NCI-H82 treated with DMSO at 0.1 percent for 48 hours (cell line): ENCODE results near the gene PPP1R18.
"Not testable (repeated sequence)": the region's sequence is repeated elsewhere in the genome, so short reads cannot be mapped to it uniquely, and the experiment has no call there.

Source experiments
- DNase-seq: peaks from one replicate; lab custom pipeline; 2025; ENCODE audit not compliant: unreplicated experiment; lab: John Stamatoyannopoulos, UW

The PPP1R18 gene

GRCh38 chr6:30670760-30671527 lies 15.5 kb downstream of the PPP1R18 start:
- DNase-seq = no peak

- not testable (repeated sequence) for DNase-seq
Observed at GRCh38 chr6:30666300-30666699, 20.1 kb downstream of the PPP1R18 start.

GRCh38 chr6:30664994-30665767 lies 21.3 kb downstream of the PPP1R18 start:
- DNase-seq = no peak

GRCh38 chr6:30657922-30658321 lies 28.5 kb downstream of the PPP1R18 start:
- DNase-seq = not testable (repeated sequence)

DNA sequence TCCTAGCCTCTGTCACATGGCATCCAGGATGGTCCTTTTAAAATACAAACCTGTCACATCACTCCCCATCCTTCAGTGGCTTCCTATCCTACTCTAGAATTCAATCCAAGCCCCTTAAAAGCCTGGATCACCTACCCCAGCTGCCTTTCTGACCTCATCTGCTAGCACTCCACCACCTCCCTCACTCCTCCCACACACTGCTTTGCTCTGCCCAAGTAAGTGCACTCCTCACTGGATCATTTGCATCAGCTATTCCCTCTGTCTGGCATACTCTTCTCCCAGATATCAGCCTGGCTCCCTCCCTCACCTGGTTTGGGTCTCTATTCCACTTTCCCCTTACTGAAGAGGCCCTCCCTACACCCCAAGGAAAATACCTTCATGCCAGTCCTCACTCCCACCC lies 29.0 kb downstream of the PPP1R18 start:
- DNase-seq = no peak

GRCh38 chr6:30656513-30656912 lies 29.9 kb downstream of the PPP1R18 start:
- no peak for DNase-seq

GRCh38 chr6:30655743-30656094 lies 30.7 kb downstream of the PPP1R18 start:
- no peak for DNase-seq

GRCh38 chr6:30654798-30655742 lies 31.4 kb downstream of the PPP1R18 start:
- no peak for DNase-seq

DNA sequence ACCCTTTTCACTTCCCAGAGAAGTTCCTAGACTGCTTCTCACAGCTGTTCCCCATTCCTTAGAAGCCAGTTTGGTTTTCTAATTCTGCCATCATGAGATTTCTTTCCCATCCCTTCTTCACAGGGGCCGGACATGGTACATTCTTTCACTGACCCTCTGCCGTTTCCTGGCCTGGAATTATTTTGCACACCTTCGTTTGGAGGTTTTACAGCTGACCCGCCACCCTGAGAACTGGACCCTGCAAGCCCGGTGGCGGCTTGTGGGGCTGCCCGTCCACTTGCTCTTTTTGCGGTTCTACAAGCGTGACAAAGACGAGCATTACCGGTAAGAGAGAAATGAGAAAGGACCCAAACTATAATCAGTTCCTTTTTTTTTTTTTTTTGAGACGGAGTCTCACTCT lies 35.3 kb downstream of the PPP1R18 start:
- no peak for DNase-seq

- peak; percentile 76 for DNase-seq
Observed at GRCh38 chr6:30647242-30648116, 39.0 kb downstream of the PPP1R18 start.

- DNase-seq = peak; percentile 78
Observed at GRCh38 chr6:30646450-30647241, 39.8 kb downstream of the PPP1R18 start, which contains the start of gene C6orf136. Gene C6orf136 (plus strand): TSS chr6:30647133. CDS start chr6:30647232, 99 bp downstream.

DNA sequence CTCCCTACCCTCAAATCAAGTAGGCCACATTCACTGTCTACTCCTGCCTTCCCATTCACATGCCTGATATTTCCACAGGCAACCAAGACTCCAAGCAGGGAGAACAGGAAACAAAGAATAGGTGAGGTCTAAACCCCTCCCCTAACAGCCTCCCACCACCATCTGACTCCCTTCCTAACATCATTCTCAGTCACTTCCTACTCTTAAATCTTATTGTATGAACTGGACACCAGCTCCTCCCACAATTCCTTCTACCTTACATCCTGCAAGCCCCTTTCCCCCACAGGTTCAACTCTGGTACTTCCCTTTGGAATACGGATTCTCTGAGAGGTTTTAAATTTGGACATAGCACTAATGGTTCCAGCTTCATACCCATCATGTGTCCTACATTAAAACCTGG lies 40.5 kb downstream of the PPP1R18 start:
- no peak for DNase-seq

- DNase-seq = no peak
Observed at GRCh38 chr6:30644769-30645168, 41.7 kb downstream of the PPP1R18 start.

DNA sequence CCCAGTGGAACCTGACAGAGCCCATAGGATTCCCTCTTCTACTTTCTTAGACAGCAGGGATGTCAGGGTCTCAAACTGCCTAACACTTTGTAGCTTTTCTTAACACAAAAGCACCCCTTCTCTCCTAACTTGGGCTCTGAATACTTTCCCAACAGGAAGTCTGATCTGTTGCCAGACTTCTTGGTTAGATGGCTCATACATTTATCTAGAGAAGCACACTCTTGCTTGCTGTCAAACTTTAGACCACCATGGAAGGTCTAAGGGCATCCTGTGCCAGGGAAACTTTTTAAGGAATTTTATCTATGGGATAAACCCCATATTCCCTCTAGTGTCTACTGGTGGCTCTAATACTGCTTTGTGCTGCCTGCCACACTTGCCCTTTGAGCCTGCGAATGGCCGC lies 42.8 kb downstream of the PPP1R18 start:
- DNase-seq = no peak

DNA sequence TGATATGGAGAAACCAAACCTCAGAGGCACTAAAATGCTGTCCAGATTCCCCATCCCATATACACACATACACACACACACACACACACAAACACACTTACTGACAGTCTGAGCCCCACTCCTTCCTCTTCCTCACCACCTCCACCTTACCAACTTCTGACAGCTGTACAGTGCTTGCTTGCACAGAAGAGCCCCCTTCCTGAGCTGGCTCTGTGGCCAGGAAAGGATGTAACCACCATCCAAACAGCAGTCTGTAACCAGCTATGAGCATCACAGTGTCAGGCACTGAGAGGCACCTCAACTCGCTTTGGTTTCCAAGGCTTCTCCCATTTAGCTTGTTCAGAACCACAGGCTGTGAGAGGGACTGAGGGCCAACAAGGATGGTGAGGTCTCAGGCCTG lies 45.4 kb downstream of the PPP1R18 start:
- DNase-seq = no peak

GRCh38 chr6:30640481-30640880 lies 46.0 kb downstream of the PPP1R18 start:
- DNase-seq = no peak

GRCh38 chr6:30635834-30636233 lies 50.6 kb downstream of the PPP1R18 start:
- DNase-seq = no peak

- peak; percentile 47 for DNase-seq
Observed at GRCh38 chr6:30626484-30627366, 59.7 kb downstream of the PPP1R18 start, which contains the start of gene ATAT1. Gene ATAT1 (plus strand): TSS chr6:30626874.
